CD4-positive, alpha-beta T cell treated with Interleukin-17A for 1 hour (primary cell): ENCODE measurements around the gene AZGP1.
"Not testable (repeated sequence)": the region's sequence is repeated elsewhere in the genome, so short reads cannot be mapped to it uniquely, and the experiment has no call there.

Experiments used
- DNase-seq: peaks from one replicate; pipeline ENCODE4 v3.0.0-alpha.2; 2020

AZGP1 gene

GRCh38 chr7:99996755-99997544 lies 21.1 kb upstream of the AZGP1 start:
- DNase-seq, result no peak

GRCh38 chr7:99994819-99995218 lies 19.0 kb upstream of the AZGP1 start:
- no peak for DNase-seq

GRCh38 chr7:99992330-99993038 lies 16.7 kb upstream of the AZGP1 start:
- DNase-seq, result no peak

GRCh38 chr7:99991543-99991942 lies 15.7 kb upstream of the AZGP1 start:
- DNase-seq, result not testable (repeated sequence)

- no peak for DNase-seq
These were observed 14.6 kb upstream of the AZGP1 start for GRCh38 chr7:99990460-99990852.

- no peak for DNase-seq
These were observed 12.0 kb upstream of the AZGP1 start for GRCh38 chr7:99987846-99988245.

- not testable (repeated sequence) for DNase-seq
These were observed 11.5 kb upstream of the AZGP1 start for GRCh38 chr7:99987306-99987705.

GRCh38 chr7:99984593-99984992 lies 8.8 kb upstream of the AZGP1 start:
- DNase-seq, result no peak

GRCh38 chr7:99981066-99981465 lies 5.2 kb upstream of the AZGP1 start:
- DNase-seq, result not testable (repeated sequence)

GRCh38 chr7:99980448-99980872 lies 4.6 kb upstream of the AZGP1 start:
- not testable (repeated sequence) for DNase-seq

GRCh38 chr7:99979814-99980225 lies 4.0 kb upstream of the AZGP1 start:
- peak; percentile 72 for DNase-seq

- DNase-seq, result no peak
These were observed 795 bp upstream of the AZGP1 start for GRCh38 chr7:99976626-99977025.

- DNase-seq, result no peak
These were observed 1.1 kb downstream of the AZGP1 start for GRCh38 chr7:99974681-99975080.

- not testable (repeated sequence) for DNase-seq
These were observed 2.0 kb downstream of the AZGP1 start for GRCh38 chr7:99973817-99974216.

- DNase-seq, result no peak
These were observed 4.6 kb downstream of the AZGP1 start for GRCh38 chr7:99971242-99971641.

GRCh38 chr7:99969813-99970212 lies 6.0 kb downstream of the AZGP1 start:
- not testable (repeated sequence) for DNase-seq

- no peak for DNase-seq
These were observed 6.5 kb downstream of the AZGP1 start for GRCh38 chr7:99969298-99969697.

- no peak for DNase-seq
These were observed 17.1 kb downstream of the AZGP1 start for GRCh38 chr7:99958564-99959227.

GRCh38 chr7:99955247-99955646 lies 20.6 kb downstream of the AZGP1 start:
- no peak for DNase-seq

GRCh38 chr7:99954643-99955042 lies 21.2 kb downstream of the AZGP1 start:
- DNase-seq, result not testable (repeated sequence)

GRCh38 chr7:99953649-99954048 lies 22.2 kb downstream of the AZGP1 start:
- DNase-seq, result no peak

GRCh38 chr7:99952649-99953048 lies 23.2 kb downstream of the AZGP1 start:
- DNase-seq, result not testable (repeated sequence)

GRCh38 chr7:99950819-99951218 lies 25.0 kb downstream of the AZGP1 start:
- DNase-seq, result not testable (repeated sequence)
